ENCODE data around the gene GON4L. TPM values are rescaled to one million over a fixed set of nuclear protein-coding genes. Genes with fewer than 3 reads are reported as not detected.
"Not testable (repeated sequence)": the region's sequence is repeated elsewhere in the genome, so short reads cannot be mapped to it uniquely, and the experiment has no call there.

The GON4L gene
- total and polyA plus RNA-seq, 2 donors from 2014 or later: 14.2 to 62.1 TPM

DNA sequence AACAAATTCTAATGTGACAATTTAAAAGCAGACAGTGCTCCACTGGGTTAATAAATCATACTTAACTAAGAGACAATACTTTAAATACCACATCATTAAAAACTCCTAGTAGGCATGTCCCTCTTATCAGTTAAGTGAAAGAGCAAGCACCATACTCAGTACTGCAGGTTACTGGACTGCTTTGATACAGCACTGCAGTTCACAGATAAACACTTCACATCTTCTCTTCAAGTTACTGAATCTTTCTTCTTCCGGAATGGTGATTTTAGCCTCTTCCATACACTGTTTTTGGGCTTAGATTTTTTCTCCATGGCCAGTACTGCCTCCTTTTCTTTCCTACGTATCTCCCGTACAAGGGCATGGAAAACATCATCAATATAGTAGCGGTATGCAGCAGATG, 43.1 kb upstream of the GON4L start:
- FAIRE-seq (no peak), DNase-seq (no peak)
- Histone ChIP-seq H3K9me3 (ENCODE audit: control insufficient read depth in 2 of 3, insufficient read depth in 1 of 3, low read length in 3 of 3) (no peaks in the 10 kb centered on the region), H3K36me3 (ENCODE audit: control insufficient read depth in 2 of 3, insufficient read depth in 3 of 3, low read length in 3 of 3) (peaks cover 3 to 52% (median 36%) of the 10 kb centered on the region in 3 donors), H3K27me3 (ENCODE audit: control insufficient read depth, insufficient read depth, low read length) (no peaks in the 10 kb centered on the region), H3K9ac (ENCODE audit: low read length in 3 of 3) (no peak overlapping the region), H3K27ac (ENCODE audit: low read depth in 2 of 2, low read length in 2 of 2) (no peak overlapping the region), H3K4me3 (ENCODE audit: low read length in 3 of 3) (no peak overlapping the region), H3K4me1 (ENCODE audit: control insufficient read depth in 2 of 3, insufficient read depth in 2 of 3, low read depth in 1 of 3, low read length in 3 of 3) (no peaks in the 10 kb centered on the region)
- intact Hi-C loops (cut with DNase I): no loop called here
- TF ChIP-seq, protein P1, sequence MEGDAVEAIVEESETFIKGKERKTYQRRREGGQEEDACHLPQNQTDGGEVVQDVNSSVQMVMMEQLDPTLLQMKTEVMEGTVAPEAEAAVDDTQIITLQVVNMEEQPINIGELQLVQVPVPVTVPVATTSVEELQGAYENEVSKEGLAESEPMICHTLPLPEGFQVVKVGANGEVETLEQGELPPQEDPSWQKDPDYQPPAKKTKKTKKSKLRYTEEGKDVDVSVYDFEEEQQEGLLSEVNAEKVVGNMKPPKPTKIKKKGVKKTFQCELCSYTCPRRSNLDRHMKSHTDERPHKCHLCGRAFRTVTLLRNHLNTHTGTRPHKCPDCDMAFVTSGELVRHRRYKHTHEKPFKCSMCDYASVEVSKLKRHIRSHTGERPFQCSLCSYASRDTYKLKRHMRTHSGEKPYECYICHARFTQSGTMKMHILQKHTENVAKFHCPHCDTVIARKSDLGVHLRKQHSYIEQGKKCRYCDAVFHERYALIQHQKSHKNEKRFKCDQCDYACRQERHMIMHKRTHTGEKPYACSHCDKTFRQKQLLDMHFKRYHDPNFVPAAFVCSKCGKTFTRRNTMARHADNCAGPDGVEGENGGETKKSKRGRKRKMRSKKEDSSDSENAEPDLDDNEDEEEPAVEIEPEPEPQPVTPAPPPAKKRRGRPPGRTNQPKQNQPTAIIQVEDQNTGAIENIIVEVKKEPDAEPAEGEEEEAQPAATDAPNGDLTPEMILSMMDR (IDR thresholded peaks at IDR 0.05; ENCODE audit: borderline replicate concordance, extremely low read depth, insufficient read depth): no peak

GRCh38 chr1:155899683-155900082, 42.7 kb upstream of the GON4L start:
- peaks cover 3 to 47% (median 32%) of the 10 kb centered on the region in 3 donors for H3K36me3 ChIP-seq (ENCODE audit: control insufficient read depth in 2 of 3, insufficient read depth in 3 of 3, low read length in 3 of 3)
- intact Hi-C loops (cut with DNase I): no loop called here

DNA sequence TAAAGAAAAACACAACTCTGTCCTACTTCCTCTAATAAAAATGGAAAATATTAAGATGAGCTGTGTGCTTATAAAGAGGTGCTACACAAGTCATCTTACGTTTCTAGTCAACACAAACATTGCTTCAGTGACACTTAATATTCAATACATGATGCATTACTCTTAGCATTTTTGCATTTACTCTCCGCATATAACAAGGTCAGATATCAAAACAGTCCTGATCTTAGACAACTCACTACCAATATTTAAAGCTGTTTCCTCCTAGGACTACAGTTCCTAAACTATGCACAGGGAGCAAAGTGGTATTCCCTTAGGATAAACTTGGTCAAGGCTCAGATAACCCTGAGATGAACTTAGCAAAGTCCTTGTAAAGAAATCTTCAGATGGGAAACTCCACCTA, 41.9 kb upstream of the GON4L start:
- DNase-seq (no peak), FAIRE-seq (no peak)
- intact Hi-C loops (cut with DNase I): no loop called here
- H3K4me3 ChIP-seq (ENCODE audit: low read length in 3 of 3): no peak overlapping the region
- no peaks in the 10 kb centered on the region for H3K9me3 ChIP-seq (ENCODE audit: control insufficient read depth in 2 of 3, insufficient read depth in 1 of 3, low read length in 3 of 3)
- H3K4me1 ChIP-seq (ENCODE audit: control insufficient read depth in 2 of 3, insufficient read depth in 2 of 3, low read depth in 1 of 3, low read length in 3 of 3): peaks cover 0 to 2% (median 0%) of the 10 kb centered on the region in 3 donors
- H3K9ac ChIP-seq (ENCODE audit: low read length in 3 of 3): no peak overlapping the region
- no peak overlapping the region for H3K27ac ChIP-seq (ENCODE audit: low read depth in 2 of 2, low read length in 2 of 2)
- H3K36me3 ChIP-seq (ENCODE audit: control insufficient read depth in 2 of 3, insufficient read depth in 3 of 3, low read length in 3 of 3): peaks cover 3 to 39% (median 24%) of the 10 kb centered on the region in 3 donors
- no peaks in the 10 kb centered on the region for H3K27me3 ChIP-seq (ENCODE audit: control insufficient read depth, insufficient read depth, low read length)
- TF ChIP-seq, protein P1 (IDR thresholded peaks at IDR 0.05; ENCODE audit: borderline replicate concordance, extremely low read depth, insufficient read depth): no peak

More at GRCh38 chr1:155899683-155900082, 42.7 kb upstream of the GON4L start:
- H3K9ac ChIP-seq (ENCODE audit: low read length in 3 of 3): no peak overlapping the region
- no peaks in the 10 kb centered on the region for H3K27me3 ChIP-seq (ENCODE audit: control insufficient read depth, insufficient read depth, low read length)
- FAIRE-seq: no peak
- TF ChIP-seq, protein P1 (IDR thresholded peaks at IDR 0.05; ENCODE audit: borderline replicate concordance, extremely low read depth, insufficient read depth): no peak
- no peaks in the 10 kb centered on the region for H3K9me3 ChIP-seq (ENCODE audit: control insufficient read depth in 2 of 3, insufficient read depth in 1 of 3, low read length in 3 of 3)
- no peak for DNase-seq
- no peak overlapping the region for H3K4me3 ChIP-seq (ENCODE audit: low read length in 3 of 3)
- H3K27ac ChIP-seq (ENCODE audit: low read depth in 2 of 2, low read length in 2 of 2): no peak overlapping the region
- H3K4me1 ChIP-seq (ENCODE audit: control insufficient read depth in 2 of 3, insufficient read depth in 2 of 3, low read depth in 1 of 3, low read length in 3 of 3): no peaks in the 10 kb centered on the region

GRCh38 chr1:155897746-155898145, 40.7 kb upstream of the GON4L start:
- no peak overlapping the region for H3K9ac ChIP-seq (ENCODE audit: low read length in 3 of 3)
- H3K9me3 ChIP-seq (ENCODE audit: control insufficient read depth in 2 of 3, insufficient read depth in 1 of 3, low read length in 3 of 3): no peaks in the 10 kb centered on the region
- H3K27ac ChIP-seq (ENCODE audit: low read depth in 2 of 2, low read length in 2 of 2): no peak overlapping the region
- peaks cover 3 to 36% (median 21%) of the 10 kb centered on the region in 3 donors for H3K36me3 ChIP-seq (ENCODE audit: control insufficient read depth in 2 of 3, insufficient read depth in 3 of 3, low read length in 3 of 3)
- intact Hi-C loops (cut with DNase I): no loop called here
- TF ChIP-seq, protein P1 (IDR thresholded peaks at IDR 0.05; ENCODE audit: borderline replicate concordance, extremely low read depth, insufficient read depth): no peak
- no peak for DNase-seq
- H3K4me3 ChIP-seq (ENCODE audit: low read length in 3 of 3): no peak overlapping the region
- no peak for FAIRE-seq
- no peaks in the 10 kb centered on the region for H3K27me3 ChIP-seq (ENCODE audit: control insufficient read depth, insufficient read depth, low read length)
- peaks cover 0 to 10% (median 5%) of the 10 kb centered on the region in 3 donors for H3K4me1 ChIP-seq (ENCODE audit: control insufficient read depth in 2 of 3, insufficient read depth in 2 of 3, low read depth in 1 of 3, low read length in 3 of 3)

DNA sequence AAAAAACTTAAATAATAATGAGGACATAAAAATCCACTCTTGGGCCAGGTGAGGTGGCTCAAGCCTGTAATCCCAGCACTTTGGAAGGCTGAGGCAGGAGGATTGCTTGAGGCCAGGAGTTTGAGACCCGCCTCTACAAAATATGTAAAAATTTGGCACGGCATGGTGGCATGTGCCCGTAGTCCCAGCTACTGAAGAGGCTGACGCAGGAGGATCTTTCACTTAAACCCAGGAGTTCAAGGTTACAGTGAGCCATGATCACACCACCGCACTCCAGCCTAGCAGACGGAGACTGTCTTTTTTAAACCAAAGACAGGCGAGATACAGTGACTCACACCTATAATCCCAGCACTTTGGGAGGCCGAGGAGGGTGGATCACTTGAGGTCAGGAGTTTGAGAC, 39.5 kb upstream of the GON4L start:
- H3K9me3 ChIP-seq (ENCODE audit: control insufficient read depth in 2 of 3, insufficient read depth in 1 of 3, low read length in 3 of 3); intact Hi-C loops (cut with DNase I); FAIRE-seq; H3K9ac ChIP-seq (ENCODE audit: low read length in 3 of 3); H3K4me3 ChIP-seq (ENCODE audit: low read length in 3 of 3); H3K27ac ChIP-seq (ENCODE audit: low read depth in 2 of 2, low read length in 2 of 2); H3K27me3 ChIP-seq (ENCODE audit: control insufficient read depth, insufficient read depth, low read length); DNase-seq: not testable (repeated sequence)
- Histone ChIP-seq H3K36me3 (ENCODE audit: control insufficient read depth in 2 of 3, insufficient read depth in 3 of 3, low read length in 3 of 3) (peaks cover 3 to 34% (median 18%) of the 10 kb centered on the region in 3 donors), H3K4me1 (ENCODE audit: control insufficient read depth in 2 of 3, insufficient read depth in 2 of 3, low read depth in 1 of 3, low read length in 3 of 3) (peaks cover 5 to 13% (median 8%) of the 10 kb centered on the region in 3 donors)

Measured in kidney (tissue), 14 donors.